Body of pancreas (tissue), 4 donors: ENCODE results near the gene DUSP23. TPM values are rescaled to one million over a fixed set of nuclear protein-coding genes. Genes with fewer than 3 reads are reported as not detected.

ENCODE experiments used
- ATAC-seq: fragments of 150-250 bp; one replicate; pipeline ENCODE4 v1.9.1; 2016
- DNase-seq, 4 donors: peaks; one replicate each; pipeline ENCODE4 v3.0.0-alpha.2; 2019
- H3K27ac ChIP-seq, 4 donors: fragments of 200-600 bp; sonication (generic); 1 replicate in 3 of 4; 2 replicates in 1 of 4; pipeline versions ENCODE4 v1.5.1 to v1.6.1; 2016 to 2019; ENCODE audit warnings: mild to moderate bottlenecking in 1 of 4, mixed read lengths in 1 of 4, moderate library complexity in 1 of 4
- H3K27me3 ChIP-seq, 2 donors: fragments of 200-600 bp; sonication (generic); one replicate each; pipeline ENCODE4 v1.6.0; 2016; ENCODE audit warnings: mild to moderate bottlenecking in 1 of 2
- H3K36me3 ChIP-seq, 2 donors: fragments of 200-600 bp; sonication (generic); replicated peaks in 1 of 2; 2 replicates each; pipeline ENCODE4 v1.5.1; 2016; ENCODE audit warnings: low read depth in 2 of 2; ENCODE audit not compliant: insufficient read depth in 1 of 2
- H3K4me1 ChIP-seq: fragments of 200-600 bp; sonication (generic); one replicate; pipeline ENCODE4 v1.6.0; 2016
- H3K4me3 ChIP-seq, 2 donors: fragments of 200-600 bp; sonication (generic); 1 replicate in 1 of 2; 2 replicates in 1 of 2; pipeline ENCODE4 v1.5.1; 2016 to 2019
- H3K9me3 ChIP-seq, 3 donors: fragments of 200-600 bp; sonication (generic); 1 replicate in 2 of 3; 2 replicates in 1 of 3; pipeline ENCODE4 v1.5.1; 2016
- POLR2A ChIP-seq, 3 donors: fragments of 450-650 bp; IDR thresholded peaks; one replicate each; pipeline ENCODE4 v1.6.1; 2016; ENCODE audit warnings: antibody characterized with exemption in 3 of 3, mild to moderate bottlenecking in 2 of 3
- WGBS, 2 donors: methylation state at CpG; one replicate each; pipeline ENCODE4 v1.1.5; 2017; 5-methylcytosine and 5-hydroxymethylcytosine counted together
- intact Hi-C: fragments of 100-400 bp; cut with DNase I; formaldehyde crosslinking; loops from one replicate; pipeline ENCODE4 v1.15.1; 2023
- total RNA-seq, 2 donors: library from RNA; depleted of rRNA; stranded (reverse); fragments of >200 nt; gene quantifications; one replicate each; pipeline ENCODE4 v1.1.0, GENCODE V29; 2016
- TF ChIP-seq, protein P1 (sequence below), 7 experiments: fragments of 450-650 bp in 4 of 7; fragments of 200-600 bp in 3 of 7; sonication (generic) in 3 of 7; IDR thresholded peaks; one replicate each; pipeline ENCODE4 v1.5.1; 2016 to 2019; ENCODE audit warnings: antibody characterized with exemption in 7 of 7

The DUSP23 gene
- total RNA-seq, 2 donors from 2014 or later: 60.6 to 91.1 TPM

- Histone ChIP-seq H3K27ac (no peak overlapping the region), H3K36me3 (no peaks in the 10 kb centered on the region), H3K4me3 (no peak overlapping the region), H3K4me1 (no peaks in the 10 kb centered on the region), H3K9me3 (no peaks in the 10 kb centered on the region), H3K27me3 (no peaks in the 10 kb centered on the region)
- WGBS, 2 donors: 75 to 76% methylated on average over 11 of the region's 11 CpGs
- TF ChIP-seq, protein P1, sequence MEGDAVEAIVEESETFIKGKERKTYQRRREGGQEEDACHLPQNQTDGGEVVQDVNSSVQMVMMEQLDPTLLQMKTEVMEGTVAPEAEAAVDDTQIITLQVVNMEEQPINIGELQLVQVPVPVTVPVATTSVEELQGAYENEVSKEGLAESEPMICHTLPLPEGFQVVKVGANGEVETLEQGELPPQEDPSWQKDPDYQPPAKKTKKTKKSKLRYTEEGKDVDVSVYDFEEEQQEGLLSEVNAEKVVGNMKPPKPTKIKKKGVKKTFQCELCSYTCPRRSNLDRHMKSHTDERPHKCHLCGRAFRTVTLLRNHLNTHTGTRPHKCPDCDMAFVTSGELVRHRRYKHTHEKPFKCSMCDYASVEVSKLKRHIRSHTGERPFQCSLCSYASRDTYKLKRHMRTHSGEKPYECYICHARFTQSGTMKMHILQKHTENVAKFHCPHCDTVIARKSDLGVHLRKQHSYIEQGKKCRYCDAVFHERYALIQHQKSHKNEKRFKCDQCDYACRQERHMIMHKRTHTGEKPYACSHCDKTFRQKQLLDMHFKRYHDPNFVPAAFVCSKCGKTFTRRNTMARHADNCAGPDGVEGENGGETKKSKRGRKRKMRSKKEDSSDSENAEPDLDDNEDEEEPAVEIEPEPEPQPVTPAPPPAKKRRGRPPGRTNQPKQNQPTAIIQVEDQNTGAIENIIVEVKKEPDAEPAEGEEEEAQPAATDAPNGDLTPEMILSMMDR (IDR thresholded peaks at IDR 0.05): no peak
- TF ChIP-seq POLR2A (IDR thresholded peaks at IDR 0.05): no peak
- DNase-seq (no peak), ATAC-seq (no peak)
- intact Hi-C loops: no loop called here
Measured at GRCh38 chr1:159828581-159829272, 48.0 kb downstream of the DUSP23 start.

- TF ChIP-seq POLR2A (IDR thresholded peaks at IDR 0.05): no peak
- TF ChIP-seq, protein P1 (IDR thresholded peaks at IDR 0.05): peak; percentile 24 to 57 (median 44)
- intact Hi-C loops: no loop called here
- Histone ChIP-seq H3K27me3 (no peaks in the 10 kb centered on the region), H3K36me3 (no peaks in the 10 kb centered on the region), H3K4me1 (no peaks in the 10 kb centered on the region), H3K9me3 (no peaks in the 10 kb centered on the region), H3K27ac (no peak overlapping the region), H3K4me3 (no peak overlapping the region)
- ATAC-seq (peak; percentile 71), DNase-seq (peak; percentile 42 to 60 (median 54))
- WGBS, 2 donors: 36 to 54% methylated on average over 3 of the region's 3 CpGs
Measured at GRCh38 chr1:159829273-159829634, 48.5 kb downstream of the DUSP23 start.

GRCh38 chr1:159829822-159830465 is 49.2 kb downstream of the DUSP23 start:
- no peaks in the 10 kb centered on the region for H3K27me3 ChIP-seq
- no peak for TF ChIP-seq POLR2A (IDR thresholded peaks at IDR 0.05)
- TF ChIP-seq, protein P1 (IDR thresholded peaks at IDR 0.05): no peak
- ATAC-seq (no peak), DNase-seq (peak in 1 of 4 donors; percentile 37)
- no peak overlapping the region for H3K4me3 ChIP-seq
- H3K36me3 ChIP-seq: no peaks in the 10 kb centered on the region
- H3K27ac ChIP-seq: no peak overlapping the region
- 78 to 89% methylated on average over 11 to 18 of the region's 18 CpGs for WGBS, 2 donors
- intact Hi-C loops: no loop called here
- H3K9me3 ChIP-seq: no peaks in the 10 kb centered on the region
- no peaks in the 10 kb centered on the region for H3K4me1 ChIP-seq

- intact Hi-C loops: no loop called here
- WGBS, 2 donors: 81 to 84% methylated on average over 8 of the region's 8 CpGs
- Histone ChIP-seq H3K36me3 (no peaks in the 10 kb centered on the region), H3K27me3 (no peaks in the 10 kb centered on the region), H3K27ac (no peak overlapping the region), H3K4me1 (no peaks in the 10 kb centered on the region), H3K4me3 (no peak overlapping the region), H3K9me3 (no peaks in the 10 kb centered on the region)
- ATAC-seq: no peak
- DNase-seq: no peak
- TF ChIP-seq, protein P1 (IDR thresholded peaks at IDR 0.05): no peak
- TF ChIP-seq POLR2A (IDR thresholded peaks at IDR 0.05): no peak
Measured at GRCh38 chr1:159830722-159831121, 50.0 kb downstream of the DUSP23 start.
